Measurements from ENCODE around the gene ENTPD8. TPM values are rescaled to one million over a fixed set of nuclear protein-coding genes. Genes with fewer than 3 reads are reported as not detected.

ENTPD8 gene
- total and polyA plus RNA-seq, 2 of the 4 experiments (the other 2 are of a cell fraction) = 0.07 TPM; not detected in 1

- TF ChIP-seq ELK1 (IDR thresholded peaks at IDR 0.05; ENCODE audit: borderline replicate concordance, low read depth, low read length) = no peak
Observed at GRCh38 chr9:137411645-137412380, 29.3 kb downstream of the ENTPD8 start (continued).

- Histone ChIP-seq H3K27ac (ENCODE audit: insufficient read depth, low read length) (peak overlapping the region; percentile 66), H3K4me1 (ENCODE audit: control insufficient read depth, insufficient read depth, low read length) (peaks cover 28% of the 10 kb centered on the region), H4K91ac (ENCODE audit: insufficient read depth, low read depth, low read length) (peak overlapping the region; percentile 88), H2AFZ (replicated peaks; ENCODE audit: low read length, poor library complexity) (peak overlapping the region; percentile 40), H3K4ac (ENCODE audit: low read depth, low read length) (peak overlapping the region; percentile 90), H3K79me1 (ENCODE audit: low read depth in 1 of 2, low read length in 2 of 2) (peaks cover 15 to 41% of the 10 kb centered on the region in 2 experiments; a peak in 3 of 4 replicates), H3K9me3 (ENCODE audit: control insufficient read depth, insufficient read depth, low read length) (no peaks in the 10 kb centered on the region), H2BK15ac (ENCODE audit: low read depth, low read length) (peak overlapping the region; percentile 49; the same call in 1 of the 3 replicates), H3K9me1 (ENCODE audit: insufficient read depth, low read length) (peaks cover 12% of the 10 kb centered on the region), H3K27me3 (ENCODE audit: control insufficient read depth, insufficient read depth, low read length) (no peaks in the 10 kb centered on the region), H2AK9ac (replicated peaks; ENCODE audit: low read depth, low read length, poor library complexity) (peak overlapping the region; percentile 77), H3K56ac (ENCODE audit: extremely low read depth, insufficient read depth, low read length) (no peak overlapping the region), H2BK120ac (ENCODE audit: low read depth, low read length) (peak overlapping the region; percentile 73), H4K5ac (ENCODE audit: low read depth, low read length) (peak overlapping the region; percentile 72), H3K18ac (ENCODE audit: low read depth, low read length) (peak overlapping the region; percentile 56; the same call in 1 of the 2 replicates), H3K36me3 (ENCODE audit: control insufficient read depth, insufficient read depth, low read length) (no peaks in the 10 kb centered on the region), H3K14ac (replicated peaks; ENCODE audit: low read depth, low read length) (peak overlapping the region; percentile 50), H2BK5ac (ENCODE audit: low read depth, low read length, poor library complexity, severe bottlenecking) (peak overlapping the region; percentile 49), H3K4me3 (ENCODE audit: insufficient read depth, low read depth, low read length) (no peak overlapping the region), H3K9ac (ENCODE audit: low read depth, low read length) (no peak overlapping the region), H3K23ac (ENCODE audit: low read depth, low read length) (peak overlapping the region; percentile 31; the same call in 1 of the 2 replicates), H4K20me1 (ENCODE audit: insufficient read depth, low read length) (no peaks in the 10 kb centered on the region), H2AK5ac (ENCODE audit: low read depth, low read length) (peak overlapping the region; percentile 86), H4K8ac (ENCODE audit: low read depth in 2 of 2, low read length in 2 of 2) (peak overlapping the region in 1 of 2 experiments; percentile 55; a peak in 2 of 4 replicates), H2BK20ac (ENCODE audit: low read depth, low read length) (peak overlapping the region; percentile 80), H3K4me2 (ENCODE audit: low read depth, low read length) (peak overlapping the region; percentile 40; the same call in 1 of the 2 replicates)
- POLR2A ChIA-PET (ENCODE audit: unreplicated experiment) = no interaction called here
- dilution Hi-C loops (cut with HindIII; ENCODE audit: low sequenced_read_pairs, unreplicated experiment) (no loop called here), in situ Hi-C loops (cut with MboI; ENCODE audit: low sequenced_read_pairs) (no loop called here), intact Hi-C loops (cut with micrococcal nuclease) (no loop called here)
- 55% methylated on average over 7 of the region's 17 CpGs; no CpG with 5 or more reads in 1 of the 2 experiments for WGBS, 2 experiments (ENCODE audit: extremely low coverage in 2 of 2, insufficient read length in 1 of 2)
- CTCF ChIA-PET = no interaction called here
- DNase-seq (no peak), ATAC-seq (ENCODE audit: low read depth) (no peak)
- no TSS peak for BruUV-seq (replicated peaks)
- no peak for TF ChIP-seq CEBPB (IDR thresholded peaks at IDR 0.05; ENCODE audit: low read depth, low read length)
- TF ChIP-seq RFX5 (IDR thresholded peaks at IDR 0.05; ENCODE audit: low read depth, low read length) = no peak
- TF ChIP-seq USF2 (IDR thresholded peaks at IDR 0.05; ENCODE audit: low read depth, low read length) = no peak
- TF ChIP-seq SMC3 (IDR thresholded peaks at IDR 0.05; ENCODE audit: low read depth, low read length) = no peak
- no peak for TF ChIP-seq NFE2L2 (IDR thresholded peaks at IDR 0.05; ENCODE audit: low read depth, low read length)
- TF ChIP-seq FOS (IDR thresholded peaks at IDR 0.05; ENCODE audit: low read depth, low read length) = no peak
- TF ChIP-seq CHD1 (IDR thresholded peaks at IDR 0.05; ENCODE audit: low read depth, low read length) = no peak
- TF ChIP-seq RAD21 (IDR thresholded peaks at IDR 0.05; ENCODE audit: low read length) = no peak
- TF ChIP-seq RCOR1 (IDR thresholded peaks at IDR 0.05; ENCODE audit: insufficient replicate concordance, low read length) = no peak
- no peak for TF ChIP-seq MXI1 (IDR thresholded peaks at IDR 0.05; ENCODE audit: borderline replicate concordance, low read depth, low read length)
- TF ChIP-seq POLR2A (IDR thresholded peaks at IDR 0.05; ENCODE audit: low read depth, low read length) = no peak
Observed at GRCh38 chr9:137411260-137411644, 29.9 kb downstream of the ENTPD8 start.

Measured in IMR-90 (cell line).